Gastrocnemius medialis (tissue), 4 donors: ENCODE measurements around the gene TMEM108.

Experiments used
- POLR2A ChIP-seq, 2 donors: fragments of 450-650 bp; IDR thresholded peaks; one replicate each; pipeline ENCODE4 v1.6.1; 2017; ENCODE audit warnings: antibody characterized with exemption in 2 of 2, mild to moderate bottlenecking in 2 of 2, moderate library complexity in 2 of 2
- TF ChIP-seq, protein P1 (sequence below), 5 experiments: fragments of 450-650 bp in 3 of 5; fragments of 200-600 bp in 2 of 5; sonication (generic) in 2 of 5; IDR thresholded peaks in 4 of 5; conservative IDR thresholded peaks in 1 of 5; 1 replicate in 4 of 5; 2 replicates in 1 of 5; pipeline ENCODE4 v1.5.1; 2016 to 2019; ENCODE audit warnings: antibody characterized with exemption in 5 of 5, mild to moderate bottlenecking in 3 of 5, moderate library complexity in 3 of 5

GRCh38 chr3:133248389-133248788 lies 210.2 kb downstream of the TMEM108 start:
- TF ChIP-seq POLR2A (IDR thresholded peaks at IDR 0.05), result no peak
- TF ChIP-seq, protein P1, sequence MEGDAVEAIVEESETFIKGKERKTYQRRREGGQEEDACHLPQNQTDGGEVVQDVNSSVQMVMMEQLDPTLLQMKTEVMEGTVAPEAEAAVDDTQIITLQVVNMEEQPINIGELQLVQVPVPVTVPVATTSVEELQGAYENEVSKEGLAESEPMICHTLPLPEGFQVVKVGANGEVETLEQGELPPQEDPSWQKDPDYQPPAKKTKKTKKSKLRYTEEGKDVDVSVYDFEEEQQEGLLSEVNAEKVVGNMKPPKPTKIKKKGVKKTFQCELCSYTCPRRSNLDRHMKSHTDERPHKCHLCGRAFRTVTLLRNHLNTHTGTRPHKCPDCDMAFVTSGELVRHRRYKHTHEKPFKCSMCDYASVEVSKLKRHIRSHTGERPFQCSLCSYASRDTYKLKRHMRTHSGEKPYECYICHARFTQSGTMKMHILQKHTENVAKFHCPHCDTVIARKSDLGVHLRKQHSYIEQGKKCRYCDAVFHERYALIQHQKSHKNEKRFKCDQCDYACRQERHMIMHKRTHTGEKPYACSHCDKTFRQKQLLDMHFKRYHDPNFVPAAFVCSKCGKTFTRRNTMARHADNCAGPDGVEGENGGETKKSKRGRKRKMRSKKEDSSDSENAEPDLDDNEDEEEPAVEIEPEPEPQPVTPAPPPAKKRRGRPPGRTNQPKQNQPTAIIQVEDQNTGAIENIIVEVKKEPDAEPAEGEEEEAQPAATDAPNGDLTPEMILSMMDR (IDR thresholded peaks at IDR 0.05 in 4 of 5, conservative IDR thresholded peaks at IDR 0.05 in 1 of 5), result no peak
